MM.1S (cell line): Measurements from ENCODE around the gene SRRM3.
"Not testable (repeated sequence)": the region's sequence is repeated elsewhere in the genome, so short reads cannot be mapped to it uniquely, and the experiment has no call there.

Source experiments
- DNase-seq: peaks from one replicate; pipeline ENCODE4 v3.0.0-alpha.2; 2015
- H2AFZ ChIP-seq: fragments of 300-600 bp; sonication (generic); 2 replicates; pipeline ENCODE4 v1.6.0; 2016; ENCODE audit warnings: antibody characterized with exemption, low read length
- H3F3A ChIP-seq: fragments of 300-600 bp; sonication (generic); 2 replicates; pipeline ENCODE4 v1.6.1; 2016; ENCODE audit warnings: mild to moderate bottlenecking, antibody characterized with exemption, low read length, moderate library complexity, mixed read lengths; ENCODE audit not compliant: insufficient read depth
- H3K27ac ChIP-seq: fragments of 300-600 bp; sonication (generic); 2 replicates; pipeline ENCODE4 v1.5.1; 2016; ENCODE audit warnings: mild to moderate bottlenecking, low read length
- H3K27me3 ChIP-seq: fragments of 300-600 bp; sonication (generic); replicated peaks from 2 replicates; pipeline ENCODE4 v1.6.0; 2016; ENCODE audit warnings: low read length; ENCODE audit not compliant: insufficient read depth
- H3K36me3 ChIP-seq: fragments of 300-600 bp; sonication (generic); replicated peaks from 2 replicates; pipeline ENCODE4 v1.6.1; 2016; ENCODE audit warnings: mild to moderate bottlenecking, low read length, mixed read lengths; ENCODE audit not compliant: insufficient read depth
- H3K4me1 ChIP-seq: fragments of 300-600 bp; sonication (generic); 2 replicates; pipeline ENCODE4 v1.6.1; 2016; ENCODE audit warnings: low read length, mixed read lengths
- H3K4me2 ChIP-seq: fragments of 300-600 bp; sonication (generic); 2 replicates; pipeline ENCODE4 v1.6.0; 2016; ENCODE audit warnings: low read depth, low read length
- H3K4me3 ChIP-seq: fragments of 300-600 bp; sonication (generic); 2 replicates; pipeline ENCODE4 v1.5.1; 2016; ENCODE audit warnings: low read length, mixed read lengths
- H3K79me2 ChIP-seq: fragments of 300-600 bp; sonication (generic); 2 replicates; pipeline ENCODE4 v1.6.1; 2016; ENCODE audit warnings: mixed run types, low read length, mixed read lengths
- H3K9ac ChIP-seq: fragments of 300-600 bp; sonication (generic); 2 replicates; pipeline ENCODE4 v1.6.1; 2016; ENCODE audit warnings: low read length, mixed read lengths
- H3K9me2 ChIP-seq: fragments of 300-600 bp; sonication (generic); replicated peaks from 2 replicates; pipeline ENCODE4 v1.6.1; 2016; ENCODE audit warnings: mild to moderate bottlenecking, low read length, mixed read lengths; ENCODE audit not compliant: insufficient read depth
- H3K9me3 ChIP-seq: fragments of 300-600 bp; sonication (generic); replicated peaks from 2 replicates; pipeline ENCODE4 v1.6.1; 2016; ENCODE audit warnings: mild to moderate bottlenecking, low read length, mixed read lengths; ENCODE audit not compliant: insufficient read depth
- H4K20me1 ChIP-seq: fragments of 300-600 bp; sonication (generic); 2 replicates; pipeline ENCODE4 v1.6.1; 2016; ENCODE audit warnings: mild to moderate bottlenecking, low read length, moderate library complexity, mixed read lengths; ENCODE audit not compliant: insufficient read depth
- CTCF ChIP-seq: fragments of 300-600 bp; sonication (generic); IDR thresholded peaks from 2 replicates; pipeline ENCODE4 v1.5.1; 2016; ENCODE audit warnings: antibody characterized with exemption, low read length, mixed read lengths
- EZH2 ChIP-seq: fragments of 300-600 bp; sonication (generic); optimal IDR thresholded peaks from 2 replicates; pipeline ENCODE3; 2017; ENCODE audit warnings: low read depth, mild to moderate bottlenecking, antibody characterized with exemption, low read length, mixed read lengths
- EZH2phosphoT487 ChIP-seq: fragments of 300-600 bp; sonication (generic); IDR thresholded peaks from 2 replicates; pipeline ENCODE4 v1.6.1; 2018; ENCODE audit warnings: antibody characterized with exemption, low read length

Gene SRRM3

GRCh38 chr7:76268376-76268775, 66.7 kb downstream of the SRRM3 start:
- no peak overlapping the region for H3K9ac ChIP-seq
- H3K4me3 ChIP-seq, result no peak overlapping the region
- H3K9me2 ChIP-seq, result no peaks in the 10 kb centered on the region
- no peaks in the 10 kb centered on the region for H3F3A ChIP-seq
- H3K4me2 ChIP-seq, result peak overlapping the region; percentile 27; the same call in 1 of the 2 replicates
- no peak overlapping the region for H2AFZ ChIP-seq
- TF ChIP-seq CTCF (no peak), EZH2 (no peak), EZH2phosphoT487 (no peak)
- peaks cover 4% of the 10 kb centered on the region; the same call in 1 of the 2 replicates for H3K4me1 ChIP-seq
- DNase-seq, result no peak
- H3K27me3 ChIP-seq, result peaks cover 16% of the 10 kb centered on the region; the same call in 1 of the 2 replicates
- H3K9me3 ChIP-seq, result no peaks in the 10 kb centered on the region
- no peaks in the 10 kb centered on the region for H4K20me1 ChIP-seq
- no peaks in the 10 kb centered on the region for H3K79me2 ChIP-seq
- no peak overlapping the region for H3K27ac ChIP-seq
- no peaks in the 10 kb centered on the region for H3K36me3 ChIP-seq

GRCh38 chr7:76269895-76270294, 68.2 kb downstream of the SRRM3 start:
- Histone ChIP-seq H3K9me2 (no peaks in the 10 kb centered on the region), H3K4me2 (no peak overlapping the region), H2AFZ (no peak overlapping the region), H3K36me3 (no peaks in the 10 kb centered on the region), H4K20me1 (no peaks in the 10 kb centered on the region), H3K27ac (no peak overlapping the region), H3K4me3 (no peak overlapping the region), H3K9me3 (no peaks in the 10 kb centered on the region), H3K79me2 (no peaks in the 10 kb centered on the region), H3K27me3 (peaks cover 16% of the 10 kb centered on the region; the same call in 1 of the 2 replicates), H3K9ac (no peak overlapping the region), H3K4me1 (peaks cover 8% of the 10 kb centered on the region; the same call in 1 of the 2 replicates), H3F3A (no peaks in the 10 kb centered on the region)
- no peak for DNase-seq
- no peak for TF ChIP-seq CTCF
- no peak for TF ChIP-seq EZH2
- TF ChIP-seq EZH2phosphoT487, result no peak

- not testable (repeated sequence) for DNase-seq, H3K79me2 ChIP-seq, H3F3A ChIP-seq, H3K4me2 ChIP-seq, H3K9ac ChIP-seq, H3K9me3 ChIP-seq, H3K27ac ChIP-seq, H4K20me1 ChIP-seq, H2AFZ ChIP-seq, H3K36me3 ChIP-seq, H3K4me1 ChIP-seq, H3K9me2 ChIP-seq, H3K4me3 ChIP-seq
- H3K27me3 ChIP-seq, result peaks cover 16% of the 10 kb centered on the region; the same call in 1 of the 2 replicates
Observed at GRCh38 chr7:76271384-76271783, 69.7 kb downstream of the SRRM3 start.

- Histone ChIP-seq H3K4me2 (peak overlapping the region; percentile 70; the same call in 1 of the 2 replicates), H3K4me1 (peaks cover 8% of the 10 kb centered on the region; the same call in 1 of the 2 replicates), H4K20me1 (no peaks in the 10 kb centered on the region), H3K36me3 (no peaks in the 10 kb centered on the region), H3F3A (no peaks in the 10 kb centered on the region), H3K9me3 (no peaks in the 10 kb centered on the region), H3K9ac (no peak overlapping the region), H3K27me3 (peaks cover 15% of the 10 kb centered on the region), H3K27ac (no peak overlapping the region), H2AFZ (no peak overlapping the region), H3K79me2 (no peaks in the 10 kb centered on the region), H3K4me3 (no peak overlapping the region), H3K9me2 (no peaks in the 10 kb centered on the region)
- DNase-seq, result no peak
- TF ChIP-seq CTCF, result no peak
- TF ChIP-seq EZH2, result no peak
- TF ChIP-seq EZH2phosphoT487, result no peak
Observed at GRCh38 chr7:76272142-76272541, 70.4 kb downstream of the SRRM3 start.
